SK-N-SH treated with all-trans-retinoic acid at 6 μM for 48 hours (cell line): Measurements from ENCODE around the gene ZNF19.
A peak's percentile ranks its signal among the peaks of the same experiment; 100 is the strongest.

Experiments used
- ATAC-seq: fragments of 200-7000 bp; cut with Tn5 transposase; 3 replicates; pipeline ENCODE4 v1.9.1; 2020; ENCODE audit warnings: mild to moderate bottlenecking, moderate library complexity
- ARNTL ChIP-seq: fragments of 450-650 bp; formaldehyde crosslinking; IDR thresholded peaks from 2 replicates; pipeline ENCODE4 v1.5.0; 2020; ENCODE audit warnings: low read depth, mild to moderate bottlenecking, moderate library complexity, borderline replicate concordance
- BACH2 ChIP-seq: fragments of 250-450 bp; sonication (Bioruptor Pico); IDR thresholded peaks from 2 replicates; pipeline ENCODE4 v1.9.0; 2021; ENCODE audit warnings: mild to moderate bottlenecking, borderline replicate concordance
- ESRRG ChIP-seq: fragments of 250-450 bp; sonication (Bioruptor Pico); IDR thresholded peaks from 2 replicates; pipeline ENCODE4 v1.6.1; 2021; ENCODE audit warnings: mild to moderate bottlenecking
- GLIS3 ChIP-seq: fragments of 250-450 bp; sonication (Bioruptor Pico); IDR thresholded peaks from 2 replicates; pipeline ENCODE4 v1.5.0; 2020; ENCODE audit warnings: mild to moderate bottlenecking, moderate library complexity
- ISL1 ChIP-seq: fragments of 250-450 bp; sonication (Bioruptor Pico); IDR thresholded peaks from 2 replicates; pipeline ENCODE4 v2.1.2; 2022; ENCODE audit warnings: mild to moderate bottlenecking, moderate library complexity
- PPARA ChIP-seq: fragments of 250-450 bp; sonication (Bioruptor Pico); IDR thresholded peaks from 2 replicates; pipeline ENCODE4 v1.5.0; 2020; ENCODE audit warnings: mild to moderate bottlenecking, borderline replicate concordance
- RARB ChIP-seq: fragments of 250-450 bp; sonication (Bioruptor Pico); IDR thresholded peaks from 2 replicates; pipeline ENCODE4 v1.8.0; 2021; ENCODE audit warnings: mild to moderate bottlenecking, moderate library complexity
- SNAI2 ChIP-seq: fragments of 250-450 bp; sonication (Bioruptor Pico); IDR thresholded peaks from 2 replicates; pipeline ENCODE4 v1.5.0; 2020; ENCODE audit warnings: mild to moderate bottlenecking, moderate library complexity
- TCF4 ChIP-seq: fragments of 250-450 bp; sonication (Bioruptor Pico); IDR thresholded peaks from 2 replicates; pipeline ENCODE4 v1.8.0; 2021; ENCODE audit warnings: mild to moderate bottlenecking, moderate library complexity, borderline replicate concordance
- TOX ChIP-seq: fragments of 250-450 bp; sonication (Bioruptor Pico); IDR thresholded peaks from 2 replicates; pipeline ENCODE4 v1.8.0; 2021; ENCODE audit warnings: mild to moderate bottlenecking, moderate library complexity, borderline replicate concordance
- ZC3H10 ChIP-seq: fragments of 250-450 bp; sonication (Bioruptor Pico); IDR thresholded peaks from 2 replicates; pipeline ENCODE4 v1.5.1; 2021; ENCODE audit warnings: mild to moderate bottlenecking, moderate library complexity
- ZFP3 ChIP-seq: fragments of 250-450 bp; sonication (Bioruptor Pico); IDR thresholded peaks from 2 replicates; pipeline ENCODE4 v1.5.0; 2020; ENCODE audit warnings: mild to moderate bottlenecking, moderate library complexity
- ZFP30 ChIP-seq: fragments of 450-650 bp; formaldehyde crosslinking; IDR thresholded peaks from 2 replicates; pipeline ENCODE4 v1.5.0; 2022; ENCODE audit warnings: mild to moderate bottlenecking, moderate library complexity
- ZNF565 ChIP-seq: fragments of 450-650 bp; formaldehyde crosslinking; conservative IDR thresholded peaks from 2 replicates; pipeline ENCODE4 v1.5.0; 2020; ENCODE audit warnings: low read depth, mild to moderate bottlenecking, moderate library complexity
- ZNF70 ChIP-seq: fragments of 450-650 bp; formaldehyde crosslinking; IDR thresholded peaks from 2 replicates; pipeline ENCODE4 v1.5.0; 2020; ENCODE audit warnings: mild to moderate bottlenecking, moderate library complexity
- ZNF8 ChIP-seq: fragments of 450-650 bp; formaldehyde crosslinking; IDR thresholded peaks from 2 replicates; pipeline ENCODE4 v1.5.0; 2020; ENCODE audit warnings: mild to moderate bottlenecking, moderate library complexity
- TF ChIP-seq, protein P1 (sequence below): fragments of 250-450 bp; sonication (Bioruptor Pico); IDR thresholded peaks from 2 replicates; pipeline ENCODE4 v1.5.1; 2020; ENCODE audit warnings: low read depth, mild to moderate bottlenecking, moderate library complexity
- TF ChIP-seq, protein P2 (sequence below): fragments of 250-450 bp; sonication (Bioruptor Pico); IDR thresholded peaks from 2 replicates; pipeline ENCODE4 v1.8.0; 2021; ENCODE audit warnings: low read depth, mild to moderate bottlenecking, moderate library complexity, borderline replicate concordance
- TF ChIP-seq, protein P3 (sequence below): fragments of 250-450 bp; sonication (Bioruptor Pico); IDR thresholded peaks from 2 replicates; pipeline ENCODE4 v1.8.0; 2020; ENCODE audit warnings: mild to moderate bottlenecking, moderate library complexity, borderline replicate concordance
- TF ChIP-seq, protein P4 (sequence below): fragments of 250-450 bp; sonication (Bioruptor Pico); IDR thresholded peaks from 2 replicates; pipeline ENCODE4 v1.5.0; 2020; ENCODE audit warnings: mild to moderate bottlenecking, moderate library complexity
- TF ChIP-seq, protein P5 (sequence below): fragments of 250-450 bp; sonication (Bioruptor Pico); IDR thresholded peaks from 2 replicates; pipeline ENCODE4 v1.5.1; 2021; ENCODE audit warnings: mild to moderate bottlenecking, moderate library complexity

The ZNF19 gene

DNA sequence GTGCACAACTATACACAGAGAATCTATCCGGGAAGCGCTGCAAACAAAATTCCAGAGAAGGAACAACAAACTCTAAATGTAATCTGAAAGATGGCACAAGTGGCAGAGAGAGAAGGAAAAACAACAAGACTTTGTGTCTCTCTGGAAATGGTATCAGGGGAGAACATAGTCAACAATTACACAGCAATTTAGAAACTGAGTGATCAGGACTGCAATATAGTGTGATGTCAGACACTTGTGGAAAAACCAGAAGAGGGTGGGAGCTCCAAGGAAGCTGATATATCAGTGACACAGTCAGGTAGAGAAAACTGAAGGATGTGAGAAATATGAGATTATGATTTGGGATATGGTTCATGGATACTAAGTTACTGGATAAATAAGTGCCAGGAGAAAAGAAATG lies 8.2 kb downstream of the ZNF19 start (continued):
- no peak for TF ChIP-seq ARNTL (CRISPR knock-in tag)
- no peak for TF ChIP-seq ZNF70 (CRISPR knock-in tag)
- TF ChIP-seq SNAI2 (CRISPR knock-in tag) = no peak
- TF ChIP-seq, protein P1, sequence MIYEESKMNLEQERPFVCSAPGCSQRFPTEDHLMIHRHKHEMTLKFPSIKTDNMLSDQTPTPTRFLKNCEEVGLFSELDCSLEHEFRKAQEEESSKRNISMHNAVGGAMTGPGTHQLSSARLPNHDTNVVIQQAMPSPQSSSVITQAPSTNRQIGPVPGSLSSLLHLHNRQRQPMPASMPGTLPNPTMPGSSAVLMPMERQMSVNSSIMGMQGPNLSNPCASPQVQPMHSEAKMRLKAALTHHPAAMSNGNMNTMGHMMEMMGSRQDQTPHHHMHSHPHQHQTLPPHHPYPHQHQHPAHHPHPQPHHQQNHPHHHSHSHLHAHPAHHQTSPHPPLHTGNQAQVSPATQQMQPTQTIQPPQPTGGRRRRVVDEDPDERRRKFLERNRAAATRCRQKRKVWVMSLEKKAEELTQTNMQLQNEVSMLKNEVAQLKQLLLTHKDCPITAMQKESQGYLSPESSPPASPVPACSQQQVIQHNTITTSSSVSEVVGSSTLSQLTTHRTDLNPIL (CRISPR knock-in tag) = no peak
- no peak for TF ChIP-seq BACH2 (CRISPR knock-in tag)
- no peak for TF ChIP-seq ZFP3 (CRISPR knock-in tag)

DNA sequence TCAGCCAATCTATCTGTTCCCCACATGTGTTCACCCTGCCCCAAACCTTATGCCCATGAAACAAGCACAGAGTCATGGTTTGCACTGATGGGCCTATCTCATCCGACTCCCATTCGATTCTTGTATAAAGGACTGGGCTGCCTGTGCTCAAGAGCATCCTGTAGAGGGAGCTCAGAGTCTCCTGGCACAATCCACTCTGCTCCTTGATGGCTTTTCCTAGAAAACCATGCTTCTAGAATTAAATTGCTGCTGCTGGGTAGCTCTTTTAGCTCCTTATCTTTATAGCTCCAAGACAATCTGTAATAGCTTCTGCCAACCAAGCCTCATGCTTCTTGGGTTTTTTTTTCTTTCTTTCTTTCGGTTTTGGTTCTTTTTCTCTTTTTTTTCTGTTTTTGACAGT lies 9.7 kb downstream of the ZNF19 start:
- TF ChIP-seq, protein P2, sequence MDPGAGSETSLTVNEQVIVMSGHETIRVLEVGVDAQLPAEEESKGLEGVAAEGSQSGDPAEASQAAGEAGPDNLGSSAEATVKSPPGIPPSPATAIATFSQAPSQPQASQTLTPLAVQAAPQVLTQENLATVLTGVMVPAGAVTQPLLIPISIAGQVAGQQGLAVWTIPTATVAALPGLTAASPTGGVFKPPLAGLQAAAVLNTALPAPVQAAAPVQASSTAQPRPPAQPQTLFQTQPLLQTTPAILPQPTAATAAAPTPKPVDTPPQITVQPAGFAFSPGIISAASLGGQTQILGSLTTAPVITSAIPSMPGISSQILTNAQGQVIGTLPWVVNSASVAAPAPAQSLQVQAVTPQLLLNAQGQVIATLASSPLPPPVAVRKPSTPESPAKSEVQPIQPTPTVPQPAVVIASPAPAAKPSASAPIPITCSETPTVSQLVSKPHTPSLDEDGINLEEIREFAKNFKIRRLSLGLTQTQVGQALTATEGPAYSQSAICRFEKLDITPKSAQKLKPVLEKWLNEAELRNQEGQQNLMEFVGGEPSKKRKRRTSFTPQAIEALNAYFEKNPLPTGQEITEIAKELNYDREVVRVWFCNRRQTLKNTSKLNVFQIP = no peak
- TF ChIP-seq, protein P3, sequence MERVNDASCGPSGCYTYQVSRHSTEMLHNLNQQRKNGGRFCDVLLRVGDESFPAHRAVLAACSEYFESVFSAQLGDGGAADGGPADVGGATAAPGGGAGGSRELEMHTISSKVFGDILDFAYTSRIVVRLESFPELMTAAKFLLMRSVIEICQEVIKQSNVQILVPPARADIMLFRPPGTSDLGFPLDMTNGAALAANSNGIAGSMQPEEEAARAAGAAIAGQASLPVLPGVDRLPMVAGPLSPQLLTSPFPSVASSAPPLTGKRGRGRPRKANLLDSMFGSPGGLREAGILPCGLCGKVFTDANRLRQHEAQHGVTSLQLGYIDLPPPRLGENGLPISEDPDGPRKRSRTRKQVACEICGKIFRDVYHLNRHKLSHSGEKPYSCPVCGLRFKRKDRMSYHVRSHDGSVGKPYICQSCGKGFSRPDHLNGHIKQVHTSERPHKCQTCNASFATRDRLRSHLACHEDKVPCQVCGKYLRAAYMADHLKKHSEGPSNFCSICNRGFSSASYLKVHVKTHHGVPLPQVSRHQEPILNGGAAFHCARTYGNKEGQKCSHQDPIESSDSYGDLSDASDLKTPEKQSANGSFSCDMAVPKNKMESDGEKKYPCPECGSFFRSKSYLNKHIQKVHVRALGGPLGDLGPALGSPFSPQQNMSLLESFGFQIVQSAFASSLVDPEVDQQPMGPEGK = no peak
- no peak for TF ChIP-seq PPARA (CRISPR knock-in tag)
- ATAC-seq = peak; percentile 64

DNA sequence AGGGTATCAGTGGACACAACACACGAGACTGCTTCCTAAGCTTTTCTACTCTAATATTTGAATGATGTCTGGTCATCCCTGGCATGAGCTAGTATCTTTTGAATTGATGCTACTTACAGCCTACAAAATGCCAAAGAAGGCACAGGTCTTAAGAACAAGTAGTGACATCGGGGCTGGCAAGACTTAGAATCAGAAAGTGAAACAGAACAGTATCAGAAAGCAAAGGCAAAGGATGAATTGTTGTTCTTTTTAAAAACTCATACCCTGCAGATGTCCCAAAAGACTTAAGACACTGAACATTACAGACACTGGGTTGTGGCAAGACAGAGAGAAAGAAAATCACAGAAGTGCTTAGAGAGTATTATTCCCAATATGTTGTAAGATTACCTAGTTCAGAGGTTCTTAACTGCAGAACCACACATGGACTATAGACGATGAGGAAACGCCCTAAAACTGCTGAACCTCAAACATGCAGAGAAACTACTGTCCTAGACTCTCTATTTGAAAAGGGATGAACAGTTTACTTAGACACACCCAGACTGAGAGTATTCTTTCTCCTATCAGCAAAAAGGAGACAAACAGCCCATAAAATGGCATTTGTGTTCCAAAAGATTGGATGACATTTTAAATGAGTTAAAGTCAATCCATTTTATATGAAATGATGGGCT lies 12.5 kb downstream of the ZNF19 start:
- no peak for ATAC-seq

More for the DNA sequence above, 12.5 kb downstream of the ZNF19 start:
- TF ChIP-seq SNAI2 (CRISPR knock-in tag) = no peak
- no peak for TF ChIP-seq TCF4
- no peak for TF ChIP-seq ZNF70 (CRISPR knock-in tag)
- no peak for TF ChIP-seq ZNF8 (CRISPR knock-in tag)
- TF ChIP-seq, protein P1 (CRISPR knock-in tag) = no peak
- TF ChIP-seq ESRRG (CRISPR knock-in tag) = no peak
- no peak for TF ChIP-seq ZFP3 (CRISPR knock-in tag)
- TF ChIP-seq ZFP30 (CRISPR knock-in tag) = no peak
- TF ChIP-seq, protein P3 = no peak
- TF ChIP-seq, protein P4, sequence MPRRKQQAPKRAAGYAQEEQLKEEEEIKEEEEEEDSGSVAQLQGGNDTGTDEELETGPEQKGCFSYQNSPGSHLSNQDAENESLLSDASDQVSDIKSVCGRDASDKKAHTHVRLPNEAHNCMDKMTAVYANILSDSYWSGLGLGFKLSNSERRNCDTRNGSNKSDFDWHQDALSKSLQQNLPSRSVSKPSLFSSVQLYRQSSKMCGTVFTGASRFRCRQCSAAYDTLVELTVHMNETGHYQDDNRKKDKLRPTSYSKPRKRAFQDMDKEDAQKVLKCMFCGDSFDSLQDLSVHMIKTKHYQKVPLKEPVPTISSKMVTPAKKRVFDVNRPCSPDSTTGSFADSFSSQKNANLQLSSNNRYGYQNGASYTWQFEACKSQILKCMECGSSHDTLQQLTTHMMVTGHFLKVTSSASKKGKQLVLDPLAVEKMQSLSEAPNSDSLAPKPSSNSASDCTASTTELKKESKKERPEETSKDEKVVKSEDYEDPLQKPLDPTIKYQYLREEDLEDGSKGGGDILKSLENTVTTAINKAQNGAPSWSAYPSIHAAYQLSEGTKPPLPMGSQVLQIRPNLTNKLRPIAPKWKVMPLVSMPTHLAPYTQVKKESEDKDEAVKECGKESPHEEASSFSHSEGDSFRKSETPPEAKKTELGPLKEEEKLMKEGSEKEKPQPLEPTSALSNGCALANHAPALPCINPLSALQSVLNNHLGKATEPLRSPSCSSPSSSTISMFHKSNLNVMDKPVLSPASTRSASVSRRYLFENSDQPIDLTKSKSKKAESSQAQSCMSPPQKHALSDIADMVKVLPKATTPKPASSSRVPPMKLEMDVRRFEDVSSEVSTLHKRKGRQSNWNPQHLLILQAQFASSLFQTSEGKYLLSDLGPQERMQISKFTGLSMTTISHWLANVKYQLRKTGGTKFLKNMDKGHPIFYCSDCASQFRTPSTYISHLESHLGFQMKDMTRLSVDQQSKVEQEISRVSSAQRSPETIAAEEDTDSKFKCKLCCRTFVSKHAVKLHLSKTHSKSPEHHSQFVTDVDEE (CRISPR knock-in tag) = no peak
- TF ChIP-seq, protein P5, sequence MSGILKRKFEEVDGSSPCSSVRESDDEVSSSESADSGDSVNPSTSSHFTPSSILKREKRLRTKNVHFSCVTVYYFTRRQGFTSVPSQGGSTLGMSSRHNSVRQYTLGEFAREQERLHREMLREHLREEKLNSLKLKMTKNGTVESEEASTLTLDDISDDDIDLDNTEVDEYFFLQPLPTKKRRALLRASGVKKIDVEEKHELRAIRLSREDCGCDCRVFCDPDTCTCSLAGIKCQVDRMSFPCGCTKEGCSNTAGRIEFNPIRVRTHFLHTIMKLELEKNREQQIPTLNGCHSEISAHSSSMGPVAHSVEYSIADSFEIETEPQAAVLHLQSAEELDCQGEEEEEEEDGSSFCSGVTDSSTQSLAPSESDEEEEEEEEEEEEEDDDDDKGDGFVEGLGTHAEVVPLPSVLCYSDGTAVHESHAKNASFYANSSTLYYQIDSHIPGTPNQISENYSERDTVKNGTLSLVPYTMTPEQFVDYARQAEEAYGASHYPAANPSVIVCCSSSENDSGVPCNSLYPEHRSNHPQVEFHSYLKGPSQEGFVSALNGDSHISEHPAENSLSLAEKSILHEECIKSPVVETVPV (CRISPR knock-in tag) = no peak
- no peak for TF ChIP-seq TOX
- TF ChIP-seq ZC3H10 (CRISPR knock-in tag) = no peak
- TF ChIP-seq RARB (CRISPR knock-in tag) = no peak
- no peak for TF ChIP-seq ZNF565 (CRISPR knock-in tag)
- TF ChIP-seq, protein P2 = no peak
- TF ChIP-seq GLIS3 = no peak
- TF ChIP-seq BACH2 (CRISPR knock-in tag) = no peak
- no peak for TF ChIP-seq PPARA (CRISPR knock-in tag)
- no peak for TF ChIP-seq ISL1 (CRISPR knock-in tag)
